Fibroblast of lung (primary cell): ENCODE measurements around the gene FHOD3. TPM values are rescaled to one million over a fixed set of nuclear protein-coding genes. Genes with fewer than 3 reads are reported as not detected.

ENCODE experiments used
- DNase-seq, 2 donors: peaks; one replicate each; pipeline versions ENCODE4 v3.0.0 to v3.0.0-alpha.2; 2010; ENCODE audit warnings: low read depth in 2 of 2
- H2AFZ ChIP-seq: 2 replicates; pipeline ENCODE4 v1.5.1; 2012; ENCODE audit warnings: low read length, control low read depth, inconsistent platforms
- H3K27ac ChIP-seq: 2 replicates; pipeline ENCODE4 v1.5.1; 2011; ENCODE audit warnings: low read length, control low read depth; ENCODE audit not compliant: insufficient read depth
- H3K27me3 ChIP-seq: 2 replicates; pipeline ENCODE4 v1.5.1; 2011; ENCODE audit warnings: mild to moderate bottlenecking, low read length; ENCODE audit not compliant: control insufficient read depth, insufficient read depth
- H3K36me3 ChIP-seq: 2 replicates; pipeline ENCODE4 v1.5.1; 2011; ENCODE audit warnings: low read length; ENCODE audit not compliant: control insufficient read depth, insufficient read depth
- H3K4me1 ChIP-seq: 2 replicates; pipeline ENCODE4 v1.5.1; 2011; ENCODE audit warnings: low read length; ENCODE audit not compliant: control insufficient read depth, insufficient read depth; ENCODE audit errors: extremely low read depth
- H3K4me2 ChIP-seq: 2 replicates; pipeline ENCODE4 v1.5.1; 2011; ENCODE audit warnings: low read length, control low read depth; ENCODE audit not compliant: insufficient read depth; ENCODE audit errors: extremely low read depth
- H3K4me3 ChIP-seq, 4 experiments: fragments of 200-600 bp in 1 of 4; sonication (generic) in 1 of 4; replicated peaks in 1 of 4; 2 replicates each; pipeline ENCODE4 v1.5.1; 2011 to 2016; ENCODE audit warnings: low read length in 4 of 4, low read depth in 3 of 4, mild to moderate bottlenecking in 3 of 4, control low read depth in 2 of 4, inconsistent platforms in 1 of 4, mixed read lengths in 1 of 4; ENCODE audit not compliant: insufficient read depth in 1 of 4; ENCODE audit errors: control extremely low read depth in 1 of 4
- H3K79me2 ChIP-seq: 2 replicates; pipeline ENCODE4 v1.5.1; 2012; ENCODE audit warnings: mild to moderate bottlenecking, low read length, inconsistent platforms; ENCODE audit not compliant: control insufficient read depth, insufficient read depth
- H3K9ac ChIP-seq: 2 replicates; pipeline ENCODE4 v1.5.1; 2011; ENCODE audit warnings: mild to moderate bottlenecking, low read length, control low read depth; ENCODE audit not compliant: insufficient read depth
- H3K9me3 ChIP-seq: 2 replicates; pipeline ENCODE4 v1.5.1; 2012; ENCODE audit warnings: low read depth, low read length; ENCODE audit not compliant: control insufficient read depth, insufficient read depth
- H4K20me1 ChIP-seq: 2 replicates; pipeline ENCODE4 v1.5.1; 2011; ENCODE audit warnings: low read length; ENCODE audit not compliant: control insufficient read depth, insufficient read depth; ENCODE audit errors: extremely low read depth
- EZH2 ChIP-seq: IDR thresholded peaks from 2 replicates; pipeline ENCODE4 v1.5.1; 2012; ENCODE audit warnings: low read length, control low read depth, mild to moderate bottlenecking; ENCODE audit errors: missing control alignments
- polyA plus RNA-seq, 2 donors: library from polyadenylated mRNA; depleted of rRNA in 1 of 2; stranded (reverse) in 1 of 2; unstranded in 1 of 2; fragments of >200 nt; gene quantifications; 2 replicates each; pipeline ENCODE4 v1.2.1, GENCODE V29; 2011 to 2012; ENCODE audit warnings: missing spikeins in 1 of 2
- total RNA-seq: library from RNA; depleted of rRNA; stranded (reverse); fragments of >200 nt; gene quantifications from 2 replicates; pipeline ENCODE4 v1.2.1, GENCODE V29; 2014
- TF ChIP-seq, protein P1 (sequence below), 2 donors: IDR thresholded peaks in 1 of 2; conservative IDR thresholded peaks in 1 of 2; 1 replicate in 1 of 2; 2 replicates in 1 of 2; pipeline ENCODE4 v1.5.1; 2011 to 2012; ENCODE audit warnings: low read length in 2 of 2, control low read depth in 1 of 2, inconsistent platforms in 1 of 2, low read depth in 1 of 2, mild to moderate bottlenecking in 1 of 2

Gene FHOD3
- total and polyA plus RNA-seq, 2 donors (not counting 1 experiment from before 2014, with no cell fraction given): 16.1 to 28.2 TPM

DNA sequence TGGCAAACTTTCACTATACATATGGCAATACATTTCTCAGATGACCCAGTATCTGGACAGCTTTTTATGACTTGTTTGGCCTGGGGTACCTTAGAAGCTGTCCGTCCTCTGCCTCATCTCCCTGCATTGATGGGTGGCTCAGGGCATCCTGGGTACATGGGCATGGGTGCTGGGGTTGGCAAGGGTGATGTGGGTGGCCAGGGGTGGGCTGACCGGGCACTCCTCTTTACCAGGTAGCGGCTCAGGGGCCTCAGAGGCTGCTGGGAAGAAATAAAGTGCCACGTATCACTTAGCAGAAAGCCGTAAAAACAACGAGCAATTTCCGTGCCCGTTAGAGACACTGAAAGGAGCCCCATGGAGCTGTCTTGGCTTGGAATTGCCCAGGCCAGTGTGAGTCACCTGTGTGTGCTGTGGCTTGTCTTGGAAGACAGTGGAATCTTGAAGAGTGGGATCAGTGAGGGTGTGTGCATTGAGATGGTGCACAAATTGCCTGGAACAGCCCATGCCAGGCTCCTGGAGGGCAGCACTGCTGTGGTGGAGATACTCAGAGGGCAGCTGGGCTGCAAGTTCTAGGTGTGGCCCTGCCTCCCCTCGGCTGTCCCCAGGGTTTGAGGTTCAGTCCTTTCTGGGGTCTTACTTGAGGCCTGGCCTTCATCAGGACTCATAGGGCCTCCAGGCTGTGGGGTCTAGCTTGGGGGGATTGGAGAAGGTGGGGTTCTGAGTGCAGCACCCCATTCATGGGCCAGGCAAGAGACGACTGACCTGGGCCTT is 88.8 kb downstream of the FHOD3 start:
- H3K27ac ChIP-seq: no peak overlapping the region
- no peaks in the 10 kb centered on the region for H3K79me2 ChIP-seq

DNA sequence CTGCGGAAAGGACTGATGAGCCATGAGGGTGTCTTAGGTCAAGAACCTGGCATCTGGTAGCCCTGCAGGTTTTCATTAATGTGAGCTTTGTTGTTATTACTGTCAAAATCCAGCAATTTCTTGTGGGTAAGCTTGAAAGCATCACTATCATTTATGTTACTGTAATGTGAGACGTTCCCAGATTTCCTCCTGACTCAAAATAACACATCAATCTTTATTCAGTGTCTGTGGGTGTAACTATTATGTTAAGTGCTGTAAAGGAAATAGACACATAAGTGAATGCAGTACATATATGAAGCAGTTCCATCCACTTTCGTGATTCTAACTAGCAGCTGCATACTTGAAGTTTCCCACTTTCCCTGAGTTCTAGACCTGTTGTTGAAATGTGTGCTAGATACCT is 89.8 kb downstream of the FHOD3 start:
- H4K20me1 ChIP-seq: no peaks in the 10 kb centered on the region
- no peak overlapping the region for H2AFZ ChIP-seq
- no peaks in the 10 kb centered on the region for H3K27me3 ChIP-seq
- no peaks in the 10 kb centered on the region for H3K9me3 ChIP-seq
- DNase-seq: no peak
- TF ChIP-seq, protein P1, sequence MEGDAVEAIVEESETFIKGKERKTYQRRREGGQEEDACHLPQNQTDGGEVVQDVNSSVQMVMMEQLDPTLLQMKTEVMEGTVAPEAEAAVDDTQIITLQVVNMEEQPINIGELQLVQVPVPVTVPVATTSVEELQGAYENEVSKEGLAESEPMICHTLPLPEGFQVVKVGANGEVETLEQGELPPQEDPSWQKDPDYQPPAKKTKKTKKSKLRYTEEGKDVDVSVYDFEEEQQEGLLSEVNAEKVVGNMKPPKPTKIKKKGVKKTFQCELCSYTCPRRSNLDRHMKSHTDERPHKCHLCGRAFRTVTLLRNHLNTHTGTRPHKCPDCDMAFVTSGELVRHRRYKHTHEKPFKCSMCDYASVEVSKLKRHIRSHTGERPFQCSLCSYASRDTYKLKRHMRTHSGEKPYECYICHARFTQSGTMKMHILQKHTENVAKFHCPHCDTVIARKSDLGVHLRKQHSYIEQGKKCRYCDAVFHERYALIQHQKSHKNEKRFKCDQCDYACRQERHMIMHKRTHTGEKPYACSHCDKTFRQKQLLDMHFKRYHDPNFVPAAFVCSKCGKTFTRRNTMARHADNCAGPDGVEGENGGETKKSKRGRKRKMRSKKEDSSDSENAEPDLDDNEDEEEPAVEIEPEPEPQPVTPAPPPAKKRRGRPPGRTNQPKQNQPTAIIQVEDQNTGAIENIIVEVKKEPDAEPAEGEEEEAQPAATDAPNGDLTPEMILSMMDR (conservative IDR thresholded peaks at IDR 0.05 in 1 of 2, IDR thresholded peaks at IDR 0.05 in 1 of 2; ENCODE audit: low read depth in 1 of 2, low read length in 2 of 2): no peak
- no peak for TF ChIP-seq EZH2
- H3K4me3 ChIP-seq: no peak overlapping the region
- H3K27ac ChIP-seq: no peak overlapping the region
- no peak overlapping the region for H3K4me2 ChIP-seq
- H3K79me2 ChIP-seq: no peaks in the 10 kb centered on the region
- no peaks in the 10 kb centered on the region for H3K4me1 ChIP-seq
- no peak overlapping the region for H3K9ac ChIP-seq
- H3K36me3 ChIP-seq: no peaks in the 10 kb centered on the region

More for the DNA sequence above, 88.8 kb downstream of the FHOD3 start:
- DNase-seq: no peak
- Histone ChIP-seq H3K36me3 (no peaks in the 10 kb centered on the region), H3K9me3 (no peaks in the 10 kb centered on the region), H3K9ac (no peak overlapping the region), H3K27me3 (no peaks in the 10 kb centered on the region), H3K4me3 (no peak overlapping the region), H3K4me1 (no peaks in the 10 kb centered on the region), H3K4me2 (no peak overlapping the region), H2AFZ (no peak overlapping the region), H4K20me1 (no peaks in the 10 kb centered on the region)
- TF ChIP-seq, protein P1 (conservative IDR thresholded peaks at IDR 0.05 in 1 of 2, IDR thresholded peaks at IDR 0.05 in 1 of 2; ENCODE audit: low read depth in 1 of 2, low read length in 2 of 2): no peak
- no peak for TF ChIP-seq EZH2

DNA sequence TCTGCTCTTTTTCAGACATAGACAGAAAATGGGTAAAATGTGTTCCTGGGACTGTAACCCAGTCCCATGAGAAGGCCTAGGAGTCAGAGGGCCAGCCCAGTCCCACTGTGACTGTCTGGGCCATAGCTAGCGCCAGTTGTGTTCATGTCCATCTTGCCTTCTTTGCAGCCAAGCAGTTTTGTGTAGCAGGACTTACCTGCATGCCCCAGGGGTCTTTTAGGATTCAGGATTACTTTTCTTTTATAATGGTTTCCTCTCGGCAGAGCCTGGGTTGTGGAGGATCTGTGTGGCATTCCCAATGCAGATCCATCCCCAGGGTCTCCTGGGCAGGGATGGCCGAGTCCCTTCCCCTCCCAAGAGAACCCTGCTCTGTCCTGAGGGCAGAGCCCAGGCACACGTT is 90.8 kb downstream of the FHOD3 start:
- Histone ChIP-seq H3K36me3 (no peaks in the 10 kb centered on the region), H3K27ac (no peak overlapping the region)
- TF ChIP-seq, protein P1 (conservative IDR thresholded peaks at IDR 0.05 in 1 of 2, IDR thresholded peaks at IDR 0.05 in 1 of 2; ENCODE audit: low read depth in 1 of 2, low read length in 2 of 2): no peak
- TF ChIP-seq EZH2: no peak

More for the DNA sequence above, 90.8 kb downstream of the FHOD3 start:
- H3K9me3 ChIP-seq: no peaks in the 10 kb centered on the region
- no peaks in the 10 kb centered on the region for H4K20me1 ChIP-seq
- no peak overlapping the region for H3K4me3 ChIP-seq
- no peak for DNase-seq
- no peak overlapping the region for H3K4me2 ChIP-seq
- no peaks in the 10 kb centered on the region for H3K27me3 ChIP-seq
- no peaks in the 10 kb centered on the region for H3K4me1 ChIP-seq
- H3K79me2 ChIP-seq: no peaks in the 10 kb centered on the region
- H2AFZ ChIP-seq: no peak overlapping the region
- no peak overlapping the region for H3K9ac ChIP-seq
